SH-SY5Y (cell line): ENCODE data around the gene MFSD12.

ENCODE experiments used
- GATA2 ChIP-seq: IDR thresholded peaks from 2 replicates; pipeline ENCODE4 v1.6.1; 2011; ENCODE audit warnings: mild to moderate bottlenecking, low read depth, low read length
- GATA3 ChIP-seq: IDR thresholded peaks from 2 replicates; pipeline ENCODE4 v1.6.1; 2011; ENCODE audit warnings: low read depth, mild to moderate bottlenecking, low read length, moderate library complexity

MFSD12 gene

GRCh38 chr19:3516675-3517207 is 40.6 kb downstream of the MFSD12 start:
- TF ChIP-seq GATA3 (no peak), GATA2 (no peak)

- TF ChIP-seq GATA3 (no peak), GATA2 (no peak)
Measured at GRCh38 chr19:3515891-3516422, 41.4 kb downstream of the MFSD12 start.

GRCh38 chr19:3514930-3515329 is 42.5 kb downstream of the MFSD12 start:
- TF ChIP-seq GATA2, result no peak

GRCh38 chr19:3513229-3514140 is 43.9 kb downstream of the MFSD12 start:
- TF ChIP-seq GATA2 (no peak), GATA3 (no peak)

- TF ChIP-seq GATA3 (no peak), GATA2 (no peak)
Measured at GRCh38 chr19:3512562-3513228, 44.7 kb downstream of the MFSD12 start.

- TF ChIP-seq GATA3 (no peak), GATA2 (no peak)
Measured at GRCh38 chr19:3511506-3512251, 45.7 kb downstream of the MFSD12 start.

- no peak for TF ChIP-seq GATA2
- no peak for TF ChIP-seq GATA3
Measured at GRCh38 chr19:3510727-3511126, 46.7 kb downstream of the MFSD12 start.

- no peak for TF ChIP-seq GATA2
- TF ChIP-seq GATA3, result no peak
Measured at GRCh38 chr19:3509566-3509989, 47.8 kb downstream of the MFSD12 start.

- TF ChIP-seq GATA3 (no peak), GATA2 (no peak)
Measured at GRCh38 chr19:3508771-3509535, 48.4 kb downstream of the MFSD12 start.

GRCh38 chr19:3507371-3508120 is 49.8 kb downstream of the MFSD12 start:
- TF ChIP-seq GATA2, result no peak
- TF ChIP-seq GATA3, result no peak

GRCh38 chr19:3506384-3507340 is 50.7 kb downstream of the MFSD12 start:
- TF ChIP-seq GATA3 (no peak), GATA2 (no peak)

- TF ChIP-seq GATA2 (peak; percentile 95), GATA3 (no peak)
Measured at GRCh38 chr19:3505598-3506383, 51.6 kb downstream of the MFSD12 start, which contains the start of gene FZR1. TSS of gene FZR1 (plus strand) at chr19:3506311. CDS start at chr19:3522990, 16,679 bp downstream.
